Inferior parietal cortex (tissue), 1 donor: ENCODE results near the gene SDK2.

Source experiments
- DNase-seq: peaks from one replicate; pipeline ENCODE4 v3.0.0-alpha.2; 2016; ENCODE audit errors: extremely low spot score

The SDK2 gene

DNA sequence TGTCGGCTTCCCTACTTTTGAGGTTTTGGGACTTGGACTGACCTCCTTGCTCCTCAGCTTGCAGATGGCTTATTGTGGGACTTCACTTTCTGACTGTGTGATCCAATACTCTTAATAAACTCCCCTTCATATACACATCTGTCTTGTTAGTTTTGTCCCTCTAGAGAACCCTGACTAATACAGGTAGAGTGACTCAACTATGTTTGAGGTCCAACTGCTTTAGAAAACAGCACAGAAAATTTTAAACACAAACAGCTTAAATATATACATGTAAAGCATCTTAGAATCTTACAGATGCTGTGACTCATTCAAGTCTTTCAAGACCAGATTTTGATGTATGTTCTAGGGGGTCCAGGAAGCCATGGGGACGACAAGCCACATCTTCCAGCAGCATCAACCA, 11.7 kb downstream of the SDK2 start:
- no peak for DNase-seq

- DNase-seq: no peak
Measured at GRCh38 chr17:73630965-73631595, 13.2 kb downstream of the SDK2 start.

GRCh38 chr17:73630531-73630930, 13.7 kb downstream of the SDK2 start:
- DNase-seq: no peak

GRCh38 chr17:73628642-73629552, 15.3 kb downstream of the SDK2 start:
- DNase-seq: no peak

GRCh38 chr17:73625991-73626673, 18.1 kb downstream of the SDK2 start:
- DNase-seq: no peak

DNA sequence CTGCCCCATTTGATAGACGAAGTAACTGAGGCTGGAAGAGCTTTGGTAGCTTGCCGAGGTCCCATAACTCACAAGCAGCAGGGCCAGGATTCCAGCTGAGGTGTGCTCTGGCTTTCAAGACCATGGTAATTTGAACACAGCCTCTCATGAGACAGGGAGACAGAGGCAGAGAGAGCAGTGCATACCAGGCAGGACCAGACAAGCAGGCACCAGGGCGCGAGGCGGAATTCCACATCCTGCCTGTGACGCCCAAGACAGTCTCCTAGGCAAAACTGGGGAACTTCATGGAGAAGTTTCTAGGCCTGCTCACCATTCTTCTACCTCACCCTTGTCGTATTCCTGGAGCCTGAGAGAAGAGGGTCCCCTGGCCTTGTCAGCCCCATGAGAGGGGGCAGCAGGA, 19.2 kb downstream of the SDK2 start:
- no peak for DNase-seq

GRCh38 chr17:73624496-73624988, 19.7 kb downstream of the SDK2 start:
- no peak for DNase-seq

DNA sequence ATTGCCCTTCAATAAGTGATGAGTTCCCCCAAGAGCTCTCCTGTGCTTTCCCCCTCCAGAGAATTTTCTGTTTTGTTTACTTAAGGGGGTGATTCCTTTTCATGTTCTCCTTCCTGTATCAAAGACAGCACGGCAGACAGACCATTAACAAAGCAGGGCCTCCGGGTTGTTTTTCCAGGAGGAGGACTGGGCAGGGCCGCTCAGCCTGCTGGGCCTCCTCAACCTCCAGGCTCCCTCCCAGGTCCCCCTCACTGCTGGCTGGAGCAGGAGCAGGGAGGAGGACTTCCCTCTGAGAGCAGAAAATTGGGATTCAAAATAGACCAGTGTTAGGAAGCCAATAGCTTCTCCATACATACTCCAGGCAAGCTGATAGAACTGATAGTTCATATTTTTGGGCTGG, 20.4 kb downstream of the SDK2 start:
- DNase-seq: no peak

- DNase-seq: no peak
Measured at GRCh38 chr17:73623247-73623646, 21.0 kb downstream of the SDK2 start.

DNA sequence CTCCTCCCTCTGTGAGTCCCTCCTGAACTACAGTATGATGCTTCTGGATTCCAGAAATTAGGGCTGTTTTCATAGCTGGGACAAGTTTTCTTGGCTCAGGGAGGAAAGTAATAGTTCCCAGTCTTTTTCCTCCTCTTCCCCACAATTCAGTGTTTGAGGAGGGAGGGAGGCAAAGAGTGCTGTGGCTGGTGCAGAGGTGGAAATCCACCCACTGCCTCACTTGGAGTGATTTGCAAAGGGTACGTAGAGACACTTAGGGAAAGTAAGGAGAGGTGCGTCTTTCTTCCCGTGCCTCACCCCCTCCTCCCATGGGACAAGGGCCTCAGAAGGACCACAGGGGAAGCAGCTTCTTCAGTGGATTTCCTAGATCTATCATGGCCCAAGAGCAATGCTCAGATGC, 21.9 kb downstream of the SDK2 start:
- no peak for DNase-seq

- DNase-seq: no peak
Measured at GRCh38 chr17:73621685-73622084, 22.6 kb downstream of the SDK2 start.

- no peak for DNase-seq
Measured at GRCh38 chr17:73620414-73620813, 23.8 kb downstream of the SDK2 start.

- DNase-seq: no peak
Measured at GRCh38 chr17:73617501-73617900, 26.7 kb downstream of the SDK2 start.

GRCh38 chr17:73616873-73617404, 27.3 kb downstream of the SDK2 start:
- no peak for DNase-seq

GRCh38 chr17:73616120-73616872, 27.9 kb downstream of the SDK2 start:
- no peak for DNase-seq

DNA sequence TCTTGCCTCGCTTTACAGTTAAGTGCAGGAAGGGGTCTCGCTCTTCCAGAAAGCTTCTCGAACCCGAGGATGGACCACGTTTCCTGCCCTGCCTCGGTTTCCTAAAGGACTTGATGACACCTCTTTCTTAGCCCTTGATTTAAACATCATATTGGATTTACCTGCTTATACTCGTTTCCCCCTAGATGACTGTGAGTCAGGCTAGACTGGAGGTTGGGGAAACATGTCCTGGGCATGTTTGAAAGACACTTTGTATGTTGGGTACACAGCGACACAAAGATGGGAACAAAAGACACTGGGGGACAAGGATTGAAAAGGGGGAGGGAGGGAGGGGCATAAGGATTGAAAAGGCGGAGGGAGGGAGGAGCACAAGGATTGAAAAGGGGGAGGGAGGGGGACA, 30.0 kb downstream of the SDK2 start:
- DNase-seq: no peak

DNA sequence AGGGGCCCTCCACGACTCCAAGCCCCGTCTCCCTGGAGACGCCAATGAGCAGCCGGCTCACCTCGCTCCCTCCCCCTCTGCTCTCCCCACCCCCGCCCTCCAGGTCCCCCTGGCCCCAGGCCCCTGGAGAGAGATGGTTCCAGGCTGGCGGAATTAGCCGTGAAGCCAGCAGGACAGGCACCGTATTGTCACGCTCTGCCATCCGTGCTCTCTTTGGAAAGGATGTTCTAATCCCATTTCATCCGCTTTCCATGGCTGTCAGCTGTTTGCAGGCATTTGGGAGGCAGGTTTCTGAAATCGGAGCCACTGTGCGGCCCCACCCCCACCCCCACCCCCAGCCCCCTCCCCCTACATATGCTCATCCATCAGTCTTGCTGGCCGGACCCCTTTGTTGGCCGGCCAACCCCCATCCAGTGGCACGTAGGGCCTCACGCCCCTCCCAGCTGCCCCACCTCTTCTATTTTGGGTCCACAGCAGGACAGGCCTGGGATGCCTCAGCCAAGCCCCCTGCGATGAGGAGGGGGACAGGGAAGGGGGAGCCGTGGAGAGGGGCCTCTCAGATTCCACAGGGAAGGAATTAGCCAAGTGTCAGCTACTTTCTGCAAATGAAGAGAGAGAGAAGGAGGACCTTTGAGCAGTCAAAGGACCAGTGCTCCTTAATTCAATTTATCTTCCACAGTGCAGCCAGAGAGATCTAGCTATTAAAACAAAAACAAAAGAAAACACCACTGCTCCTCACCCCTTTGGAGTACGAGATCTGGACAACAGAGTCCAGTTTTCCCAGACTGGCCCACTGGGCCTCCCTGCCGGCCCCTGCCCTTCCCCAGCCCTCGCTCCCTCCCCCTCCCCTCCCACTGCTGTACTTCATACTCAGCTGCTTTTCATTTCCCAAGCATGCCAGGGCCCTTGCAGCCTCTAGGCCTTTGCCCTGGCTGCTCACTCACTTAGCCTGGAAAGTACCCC, 30.7 kb downstream of the SDK2 start:
- DNase-seq: no peak

- DNase-seq: no peak
Measured at GRCh38 chr17:73612031-73612472, 32.2 kb downstream of the SDK2 start.

GRCh38 chr17:73611630-73612029, 32.6 kb downstream of the SDK2 start:
- no peak for DNase-seq

- no peak for DNase-seq
Measured at GRCh38 chr17:73610331-73610911, 33.8 kb downstream of the SDK2 start.
